CD4-positive, alpha-beta T cell treated with Interleukin-6 for 4 hours (primary cell): ENCODE results near the gene ULBP1.
"Not testable (repeated sequence)": the region's sequence is repeated elsewhere in the genome, so short reads cannot be mapped to it uniquely, and the experiment has no call there.

ENCODE experiments used
- DNase-seq: peaks from one replicate; pipeline ENCODE4 v3.0.0-alpha.2; 2020; ENCODE audit warnings: mixed read lengths

ULBP1 gene

DNA sequence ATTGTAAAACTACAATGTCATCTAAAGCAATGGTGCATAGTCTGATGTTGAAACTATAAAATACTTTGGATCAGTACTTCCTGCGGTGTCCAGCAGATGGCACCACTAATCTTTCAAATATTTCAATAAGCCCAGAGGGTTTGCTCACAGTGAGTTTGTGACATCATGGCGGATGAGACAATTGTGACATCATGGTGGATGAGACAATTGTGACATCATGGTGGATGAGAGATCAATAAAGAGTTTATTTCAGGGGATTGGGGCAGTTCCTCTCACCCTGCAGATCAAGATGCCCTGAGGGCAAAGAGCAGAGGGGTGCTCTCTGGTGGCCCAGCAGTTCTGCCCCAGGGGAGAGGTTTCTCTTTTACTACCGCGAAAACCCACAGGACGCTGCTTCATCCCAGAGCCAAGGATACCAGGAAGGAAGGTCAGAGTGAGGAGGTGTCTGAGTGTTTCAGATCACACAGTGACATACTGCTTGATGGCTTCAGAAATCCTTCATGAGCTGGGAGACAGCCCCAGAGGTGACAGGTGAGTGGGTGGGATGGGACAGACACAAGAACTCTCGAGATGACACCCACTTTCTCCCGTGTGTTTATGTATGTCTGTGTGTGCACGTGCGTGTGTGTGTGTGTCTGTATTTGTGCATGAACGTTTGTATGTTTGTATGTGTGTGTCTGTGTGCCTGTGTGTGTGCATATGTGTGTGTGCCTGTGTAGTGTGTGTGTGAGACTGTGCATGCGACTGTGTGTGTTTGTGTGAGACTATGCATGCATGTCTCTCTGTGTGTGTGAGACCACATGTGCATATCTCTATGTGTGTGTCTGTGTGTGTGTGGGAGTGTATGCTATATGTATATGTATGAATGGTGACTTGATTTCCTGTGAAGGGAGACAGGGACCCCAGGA lies 29.2 kb upstream of the ULBP1 start:
- peak; percentile 77 for DNase-seq

DNA sequence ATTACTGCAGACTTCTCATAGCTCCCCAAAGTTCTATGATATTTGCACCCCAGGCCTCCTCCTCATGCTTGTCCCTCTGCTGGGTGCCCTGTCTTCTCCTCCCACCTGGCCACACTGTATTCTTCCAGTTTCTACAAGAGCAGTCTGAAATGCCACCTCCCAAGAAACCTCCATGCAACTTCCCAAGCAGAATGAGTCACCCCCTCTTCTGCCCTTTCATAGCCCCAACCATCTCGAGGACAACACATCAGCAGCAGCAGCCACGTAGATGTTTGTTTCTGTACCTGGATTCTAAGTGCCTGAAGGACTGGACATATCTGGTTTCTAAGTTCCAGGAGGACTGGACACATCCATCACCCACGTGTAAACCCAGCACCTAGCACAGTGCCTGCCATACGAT lies 28.5 kb upstream of the ULBP1 start:
- no peak for DNase-seq

DNA sequence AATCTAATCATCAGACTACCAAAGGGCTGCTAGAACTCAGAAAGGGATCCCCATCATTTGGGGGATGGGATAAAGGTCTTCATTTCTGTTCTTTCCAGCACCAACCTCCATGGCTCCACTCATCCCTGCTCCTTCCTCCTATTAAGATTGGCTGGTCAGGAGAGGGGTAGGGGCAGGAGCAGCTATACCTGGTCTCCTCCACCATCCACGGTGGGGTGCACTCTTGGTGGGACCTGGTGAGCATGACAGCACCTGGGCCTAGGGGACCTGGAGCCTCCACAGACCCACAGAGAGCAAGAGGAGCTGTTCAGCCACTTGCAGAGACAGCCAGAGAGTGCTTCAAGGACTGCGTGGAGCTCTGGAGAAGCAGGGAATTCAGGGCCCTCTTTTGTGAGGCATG lies 28.1 kb upstream of the ULBP1 start:
- DNase-seq, result no peak

DNA sequence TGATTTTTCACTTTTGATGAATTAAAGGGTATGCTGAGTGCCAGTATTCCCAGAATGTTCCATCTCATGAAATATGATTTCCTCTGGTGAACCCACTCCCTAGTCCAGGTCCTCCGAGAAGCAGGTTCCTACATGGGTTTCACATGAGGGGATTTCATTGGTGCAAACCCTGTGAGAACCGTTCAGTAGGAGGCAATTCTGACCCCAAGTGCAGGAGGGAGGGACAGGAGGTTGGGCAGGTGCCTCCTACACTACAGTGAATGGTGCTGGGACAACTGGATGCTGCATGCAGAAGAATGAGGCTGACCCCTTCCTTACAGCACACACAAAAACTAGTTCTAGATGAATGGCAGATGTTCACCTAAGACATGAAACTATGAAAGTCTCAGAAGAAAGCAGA lies 27.0 kb upstream of the ULBP1 start:
- no peak for DNase-seq

- DNase-seq, result not testable (repeated sequence)
Measured at GRCh38 chr6:149938013-149938570, 25.7 kb upstream of the ULBP1 start.

DNA sequence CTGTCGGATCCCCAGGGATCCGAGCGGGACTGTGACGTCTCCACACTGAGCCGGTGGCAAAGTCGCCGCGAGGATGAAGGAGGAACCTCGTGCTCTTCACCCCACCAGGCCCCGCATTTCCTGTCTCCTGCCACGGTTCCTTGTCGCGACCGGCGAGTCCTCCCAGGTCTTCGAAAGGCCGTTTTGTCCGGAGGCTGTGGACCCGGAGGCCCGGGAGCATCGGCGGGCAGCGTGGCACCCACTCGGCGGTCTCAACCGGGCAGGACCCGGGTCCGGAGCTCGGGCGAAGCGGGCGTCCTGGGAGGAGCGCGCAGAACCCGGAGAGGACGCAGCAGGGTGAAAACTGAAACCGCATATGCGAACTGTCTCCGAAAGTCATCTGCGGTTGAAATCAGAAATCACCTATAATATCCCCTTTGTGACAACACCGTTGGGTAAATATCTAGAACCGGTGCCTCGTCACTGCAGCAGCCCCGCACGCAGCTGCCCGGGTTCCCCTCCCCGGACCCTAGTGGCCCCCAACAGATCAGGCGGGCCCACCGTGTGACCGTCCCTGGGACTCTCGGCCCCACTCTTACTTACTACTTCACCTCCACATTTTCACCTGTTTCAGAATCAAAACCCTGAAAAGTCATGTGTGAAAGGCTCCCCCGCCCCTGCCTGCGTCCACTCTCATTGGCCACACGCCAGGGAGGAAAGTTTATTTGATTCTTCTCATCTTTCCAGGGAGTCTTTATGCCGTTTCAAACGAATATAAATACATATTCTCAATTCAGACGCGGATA lies 25.0 kb upstream of the ULBP1 start:
- peak; percentile 40 for DNase-seq

GRCh38 chr6:149939356-149939648 lies 24.4 kb upstream of the ULBP1 start:
- no peak for DNase-seq

- DNase-seq, result no peak
Measured at GRCh38 chr6:149939909-149940671, 23.7 kb upstream of the ULBP1 start.

- no peak for DNase-seq
Measured at GRCh38 chr6:149940672-149940982, 23.1 kb upstream of the ULBP1 start.

DNA sequence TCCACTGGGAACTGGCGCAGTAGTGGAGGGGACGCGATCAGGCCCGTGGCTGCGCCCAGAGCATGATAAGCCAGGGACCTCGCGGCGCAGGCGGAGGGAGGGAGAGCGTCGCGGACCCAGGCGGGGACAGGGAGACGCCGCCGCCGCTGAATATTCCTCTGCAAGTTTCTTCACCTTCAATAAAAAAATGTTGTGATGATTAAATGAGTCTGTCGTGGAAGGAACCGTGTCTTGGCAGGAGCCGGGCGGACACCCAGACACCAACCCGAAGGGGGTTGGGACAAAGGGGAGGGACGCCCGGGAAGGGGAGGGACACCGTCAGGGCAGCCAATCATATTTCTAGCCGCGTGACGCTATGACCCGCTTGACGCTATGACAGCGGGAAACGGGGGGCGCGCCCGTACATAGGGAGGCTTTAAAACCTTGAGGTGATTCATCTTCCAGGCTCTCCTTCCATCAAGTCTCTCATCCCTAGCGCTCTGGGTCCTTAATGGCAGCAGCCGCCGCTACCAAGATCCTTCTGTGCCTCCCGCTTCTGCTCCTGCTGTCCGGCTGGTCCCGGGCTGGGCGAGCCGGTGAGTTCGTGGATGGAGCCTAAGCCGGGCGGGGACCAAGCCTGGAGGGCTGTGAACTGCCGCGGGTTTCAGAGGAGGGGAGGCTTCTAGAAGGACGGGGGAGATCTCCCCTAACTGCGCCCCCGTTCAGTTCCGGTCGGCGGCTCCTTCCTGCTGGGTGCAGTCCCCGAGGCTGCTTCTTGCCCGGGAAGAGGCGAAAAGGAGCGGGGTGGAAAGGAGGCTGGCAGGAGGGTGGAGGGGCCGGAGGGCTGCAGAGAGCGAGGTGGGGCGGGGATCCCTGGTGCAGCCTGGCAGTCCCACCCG lies 21.9 kb upstream of the ULBP1 start, which contains the start of gene ULBP2:
TSS of gene ULBP2 (plus strand) at position 432 of the 878 bp plus-strand sequence. CDS start at position 491, 59 bp downstream.
- DNase-seq, result peak; percentile 93

- no peak for DNase-seq
Measured at GRCh38 chr6:149942461-149942829, 21.3 kb upstream of the ULBP1 start.

- not testable (repeated sequence) for DNase-seq
Measured at GRCh38 chr6:149943321-149943720, 20.4 kb upstream of the ULBP1 start.

- DNase-seq, result not testable (repeated sequence)
Measured at GRCh38 chr6:149945276-149945675, 18.5 kb upstream of the ULBP1 start.

DNA sequence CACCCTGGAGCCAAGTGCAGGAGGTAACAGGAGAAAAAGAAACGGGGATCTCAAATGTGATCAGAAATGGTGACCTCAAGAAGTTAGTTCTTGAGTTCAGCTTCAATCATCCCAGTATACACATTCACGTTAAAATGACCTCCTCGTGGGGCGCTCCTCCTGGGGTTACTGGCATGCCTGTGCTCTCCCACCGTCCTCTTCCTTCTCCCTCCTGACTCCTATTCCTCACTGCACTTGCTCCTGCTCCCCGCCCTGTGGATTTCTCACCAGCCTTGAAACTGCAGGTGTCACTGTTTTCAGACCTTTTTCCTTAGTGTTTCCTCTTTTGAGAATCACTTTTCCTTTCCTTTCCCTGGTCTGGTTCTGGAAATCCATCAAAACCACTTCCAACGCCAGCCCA lies 17.1 kb upstream of the ULBP1 start:
- not testable (repeated sequence) for DNase-seq

GRCh38 chr6:149947533-149947932 lies 16.2 kb upstream of the ULBP1 start:
- DNase-seq, result not testable (repeated sequence)

- DNase-seq, result no peak
Measured at GRCh38 chr6:149948011-149948410, 15.7 kb upstream of the ULBP1 start.

DNA sequence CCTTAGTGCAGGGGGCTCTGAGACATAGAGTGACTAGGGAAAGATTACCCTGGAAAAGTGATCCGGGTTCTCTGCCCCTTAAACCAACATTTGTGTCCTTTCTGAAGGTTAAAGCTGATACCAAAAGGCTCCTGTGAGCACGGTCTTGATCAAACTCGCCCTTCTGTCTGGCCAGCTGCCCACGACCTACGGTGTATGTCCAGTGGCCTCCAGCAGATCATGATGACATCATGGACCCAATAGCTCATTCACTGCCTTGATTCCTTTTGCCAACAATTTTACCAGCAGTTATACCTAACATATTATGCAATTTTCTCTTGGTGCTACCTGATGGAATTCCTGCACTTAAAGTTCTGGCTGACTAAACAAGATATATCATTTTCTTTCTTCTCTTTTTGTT lies 15.1 kb upstream of the ULBP1 start:
- no peak for DNase-seq

DNA sequence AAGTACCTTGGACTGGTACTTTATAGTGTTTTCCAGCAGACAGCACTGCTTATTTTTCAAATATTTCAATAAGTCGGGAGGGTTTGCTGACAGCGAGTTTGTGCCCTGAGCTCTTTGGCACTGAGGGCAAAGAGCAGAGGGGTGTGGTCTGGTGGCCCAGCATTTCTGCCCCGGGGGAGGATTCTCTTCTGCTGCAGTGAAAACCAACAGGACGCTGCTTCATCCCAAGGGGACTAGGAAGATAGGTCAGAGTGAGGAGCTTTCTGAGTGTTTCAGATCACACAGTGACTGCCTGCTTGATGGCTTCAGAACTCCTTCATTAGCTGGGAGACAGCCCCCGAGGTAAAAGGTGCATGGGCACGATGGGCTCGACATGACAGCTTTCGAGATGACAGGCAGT lies 13.3 kb upstream of the ULBP1 start:
- no peak for DNase-seq

DNA sequence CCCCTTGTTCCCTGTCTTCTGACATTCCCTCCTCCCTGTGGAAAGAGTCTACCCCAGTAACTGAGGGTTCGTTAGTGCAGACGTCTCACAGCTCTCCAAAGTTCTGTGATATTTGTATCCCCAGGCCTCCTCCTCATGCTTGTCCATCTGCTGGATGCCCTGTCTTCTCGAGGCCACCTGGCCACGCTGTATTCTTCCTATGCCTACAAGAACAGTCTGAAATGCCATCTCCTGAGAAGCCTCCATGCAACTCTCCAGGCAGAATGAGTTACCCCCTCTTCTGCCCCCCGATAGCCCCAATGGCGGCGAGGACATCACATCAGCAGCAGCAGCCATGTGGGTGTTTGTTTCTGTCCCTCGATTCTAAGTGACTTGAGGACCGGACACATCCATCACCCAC lies 12.6 kb upstream of the ULBP1 start:
- no peak for DNase-seq

DNA sequence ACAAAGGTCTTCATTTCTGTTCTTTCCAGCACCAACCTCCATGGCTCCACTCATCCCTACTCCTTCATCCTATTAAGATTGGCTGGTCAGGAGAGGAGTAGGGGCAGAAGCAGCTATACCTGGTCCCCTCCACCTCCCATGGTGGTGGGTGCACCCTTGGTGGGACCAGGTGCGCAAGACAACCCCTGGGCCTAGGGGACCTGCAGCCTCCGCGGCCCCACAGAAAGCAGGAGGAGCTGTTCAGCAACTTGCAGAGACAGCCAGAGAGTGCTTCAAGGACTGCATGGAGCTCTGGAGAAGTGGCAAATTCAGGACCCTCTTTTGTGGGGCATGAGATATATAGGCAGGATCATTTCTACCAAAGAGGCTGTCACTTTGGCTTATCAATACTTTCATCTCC lies 12.1 kb upstream of the ULBP1 start:
- no peak for DNase-seq

DNA sequence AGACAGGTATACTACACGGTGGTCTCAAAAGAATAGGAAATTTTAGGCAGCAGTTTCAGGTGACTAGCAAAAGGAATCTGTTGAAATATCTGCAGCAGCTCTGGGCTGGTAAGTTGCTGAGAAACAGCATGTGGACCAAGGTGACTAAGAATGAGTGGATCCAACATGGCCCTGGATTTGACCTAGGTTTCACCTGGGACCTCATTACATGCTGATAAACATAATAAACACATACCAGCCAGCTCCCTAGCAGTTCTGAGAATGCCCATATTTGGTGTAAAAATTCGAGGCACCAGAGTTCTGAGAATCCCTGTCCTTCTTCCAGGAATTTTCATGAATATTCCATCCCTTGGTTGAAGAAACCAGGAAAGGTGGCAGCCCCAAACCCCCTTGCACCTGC lies 10.4 kb upstream of the ULBP1 start:
- not testable (repeated sequence) for DNase-seq

- not testable (repeated sequence) for DNase-seq
Measured at GRCh38 chr6:149953934-149954327, 9.8 kb upstream of the ULBP1 start.
